ENCODE measurements around the gene RNPEPL1.
A peak's percentile ranks its signal among the peaks of the same experiment; 100 is the strongest.

Gene RNPEPL1

DNA sequence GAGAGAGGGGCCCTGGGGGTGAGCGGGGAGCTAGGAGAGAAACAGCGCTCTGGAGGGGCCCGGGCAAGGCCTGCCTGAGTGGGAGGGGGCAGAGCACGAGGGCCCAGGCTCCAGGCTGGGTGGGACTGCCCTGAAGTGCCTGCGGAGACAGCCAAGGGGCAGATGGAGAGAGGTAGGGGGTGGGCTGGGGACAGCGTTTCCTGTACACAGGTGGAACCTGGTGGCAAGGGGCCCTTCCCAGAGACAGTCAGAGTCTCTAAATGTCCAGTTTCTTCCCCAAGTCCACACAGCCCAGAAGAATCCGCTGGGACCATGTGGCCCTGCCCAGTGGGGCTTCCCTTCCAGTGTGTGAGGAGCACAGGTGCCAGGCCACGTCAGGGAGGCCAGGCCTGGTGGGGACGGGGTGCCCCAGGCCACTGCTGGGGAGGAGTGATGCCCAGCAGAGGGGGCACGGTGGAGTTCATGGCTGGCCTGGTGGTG, 55.3 kb downstream of the RNPEPL1 start:
- Histone ChIP-seq H3K9me3 (ENCODE audit: control insufficient read depth, insufficient read depth, low read depth, low read length) (no peaks in the 10 kb centered on the region), H3K4me3 (ENCODE audit: low read depth, low read length) (no peak overlapping the region), H3K4me1 (ENCODE audit: control insufficient read depth, insufficient read depth, low read length) (no peaks in the 10 kb centered on the region), H3K36me3 (ENCODE audit: control insufficient read depth in 2 of 2, insufficient read depth in 1 of 2, low read length in 2 of 2) (no peaks in the 10 kb centered on the region), H3K27ac (ENCODE audit: extremely low read depth, low read depth, low read length) (no peak overlapping the region)
- TF ChIP-seq ZNF776 (tag by site-specific recombination; IDR thresholded peaks at IDR 0.05; ENCODE audit: borderline replicate concordance) = no peak
- no peak for TF ChIP-seq ZNF677 (tag by site-specific recombination; IDR thresholded peaks at IDR 0.05)
- TF ChIP-seq, protein P1, sequence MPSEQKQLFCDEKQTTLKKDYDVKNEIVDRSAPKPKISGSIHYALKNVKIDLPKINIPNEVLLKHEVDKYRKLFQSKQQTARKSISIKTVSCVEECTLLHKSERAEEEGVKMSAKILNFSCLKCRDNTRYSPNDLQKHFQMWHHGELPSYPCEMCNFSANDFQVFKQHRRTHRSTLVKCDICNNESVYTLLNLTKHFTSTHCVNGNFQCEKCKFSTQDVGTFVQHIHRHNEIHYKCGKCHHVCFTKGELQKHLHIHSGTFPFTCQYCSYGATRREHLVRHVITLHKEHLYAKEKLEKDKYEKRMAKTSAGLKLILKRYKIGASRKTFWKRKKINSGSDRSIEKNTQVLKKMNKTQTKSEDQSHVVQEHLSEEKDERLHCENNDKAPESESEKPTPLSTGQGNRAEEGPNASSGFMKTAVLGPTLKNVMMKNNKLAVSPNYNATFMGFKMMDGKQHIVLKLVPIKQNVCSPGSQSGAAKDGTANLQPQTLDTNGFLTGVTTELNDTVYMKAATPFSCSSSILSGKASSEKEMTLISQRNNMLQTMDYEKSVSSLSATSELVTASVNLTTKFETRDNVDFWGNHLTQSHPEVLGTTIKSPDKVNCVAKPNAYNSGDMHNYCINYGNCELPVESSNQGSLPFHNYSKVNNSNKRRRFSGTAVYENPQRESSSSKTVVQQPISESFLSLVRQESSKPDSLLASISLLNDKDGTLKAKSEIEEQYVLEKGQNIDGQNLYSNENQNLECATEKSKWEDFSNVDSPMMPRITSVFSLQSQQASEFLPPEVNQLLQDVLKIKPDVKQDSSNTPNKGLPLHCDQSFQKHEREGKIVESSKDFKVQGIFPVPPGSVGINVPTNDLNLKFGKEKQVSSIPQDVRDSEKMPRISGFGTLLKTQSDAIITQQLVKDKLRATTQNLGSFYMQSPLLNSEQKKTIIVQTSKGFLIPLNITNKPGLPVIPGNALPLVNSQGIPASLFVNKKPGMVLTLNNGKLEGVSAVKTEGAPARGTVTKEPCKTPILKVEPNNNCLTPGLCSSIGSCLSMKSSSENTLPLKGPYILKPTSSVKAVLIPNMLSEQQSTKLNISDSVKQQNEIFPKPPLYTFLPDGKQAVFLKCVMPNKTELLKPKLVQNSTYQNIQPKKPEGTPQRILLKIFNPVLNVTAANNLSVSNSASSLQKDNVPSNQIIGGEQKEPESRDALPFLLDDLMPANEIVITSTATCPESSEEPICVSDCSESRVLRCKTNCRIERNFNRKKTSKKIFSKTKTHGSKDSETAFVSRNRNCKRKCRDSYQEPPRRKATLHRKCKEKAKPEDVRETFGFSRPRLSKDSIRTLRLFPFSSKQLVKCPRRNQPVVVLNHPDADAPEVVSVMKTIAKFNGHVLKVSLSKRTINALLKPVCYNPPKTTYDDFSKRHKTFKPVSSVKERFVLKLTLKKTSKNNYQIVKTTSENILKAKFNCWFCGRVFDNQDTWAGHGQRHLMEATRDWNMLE (tag by site-specific recombination; conservative IDR thresholded peaks at IDR 0.05; ENCODE audit: low read depth) = no peak
- ChIA-PET POLR2A (no interaction called here), CTCF (interaction anchor here (1.4 kb wide), 1 partner anchor 19 kb away, joined by 3 read pairs; no protein-coding TSS in a partner anchor)

DNA sequence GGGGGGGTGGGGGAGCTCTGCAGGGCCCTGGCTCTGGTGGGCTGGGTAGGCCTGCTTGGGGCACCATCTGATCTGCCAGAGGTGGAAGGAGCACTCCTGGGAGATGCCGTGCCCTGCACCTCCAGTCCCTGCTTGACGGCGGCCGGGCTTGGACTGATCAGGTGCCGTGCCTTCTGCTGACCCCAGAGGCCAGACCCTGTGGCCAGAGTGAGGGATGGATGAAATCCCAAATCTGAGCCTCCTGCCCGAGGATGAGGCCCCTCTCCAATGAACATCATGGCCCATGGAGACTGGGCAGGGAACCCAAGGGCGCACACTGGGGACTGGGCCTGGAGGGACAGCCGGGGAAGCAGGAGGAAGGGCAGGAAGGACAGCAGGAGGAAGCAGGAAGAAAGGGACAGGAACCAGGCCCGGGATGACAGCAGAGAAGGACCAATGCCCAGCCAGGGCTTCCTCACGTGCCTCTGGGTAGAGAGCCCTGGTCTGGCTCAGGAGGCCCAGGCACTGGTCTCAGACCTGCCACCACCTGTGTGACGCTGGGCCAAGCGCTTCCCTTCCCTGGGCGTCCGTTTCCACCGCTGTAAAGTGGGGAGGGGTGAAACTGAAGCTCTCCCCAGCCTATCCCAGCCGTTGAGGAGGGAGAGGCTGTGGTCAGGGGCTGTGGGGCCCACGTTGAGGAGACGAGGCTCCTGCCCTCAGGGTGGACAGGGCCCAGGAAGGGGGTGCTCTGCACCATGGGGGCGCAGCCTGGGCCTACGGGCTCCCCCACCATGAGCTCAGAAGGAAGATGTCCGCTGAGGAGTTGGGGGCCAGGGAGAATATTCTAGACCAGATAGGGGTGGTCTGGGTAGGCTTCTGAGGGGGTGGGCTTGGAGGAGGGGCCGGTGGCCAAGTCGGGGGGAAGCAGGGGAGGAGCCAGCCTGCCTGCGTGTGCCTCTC, 56.0 kb downstream of the RNPEPL1 start:
- H3K4me3 ChIP-seq (ENCODE audit: low read depth, low read length) = no peak overlapping the region
- H3K9me3 ChIP-seq (ENCODE audit: control insufficient read depth, insufficient read depth, low read depth, low read length) = no peaks in the 10 kb centered on the region
- ChIA-PET POLR2A (no interaction called here), CTCF (interaction anchor here (0.6 to 1.4 kb wide), 2 partner anchors 20 to 563 kb away, joined by 3 to 4 read pairs; no protein-coding TSS in a partner anchor)
- H3K27ac ChIP-seq (ENCODE audit: extremely low read depth, low read depth, low read length) = no peak overlapping the region
- H3K4me1 ChIP-seq (ENCODE audit: control insufficient read depth, insufficient read depth, low read length) = no peaks in the 10 kb centered on the region
- H3K36me3 ChIP-seq (ENCODE audit: control insufficient read depth in 2 of 2, insufficient read depth in 1 of 2, low read length in 2 of 2) = no peaks in the 10 kb centered on the region
- no peak for TF ChIP-seq ZNF174 (tag by site-specific recombination; IDR thresholded peaks at IDR 0.05)
- no peak for TF ChIP-seq BCL11A (tag by site-specific recombination; IDR thresholded peaks at IDR 0.05; ENCODE audit: low read depth)
- TF ChIP-seq ZNF10 (tag by site-specific recombination; IDR thresholded peaks at IDR 0.05) = 0 out of 2 replicates have a peak, but pooled peaks have one; percentile 16

DNA sequence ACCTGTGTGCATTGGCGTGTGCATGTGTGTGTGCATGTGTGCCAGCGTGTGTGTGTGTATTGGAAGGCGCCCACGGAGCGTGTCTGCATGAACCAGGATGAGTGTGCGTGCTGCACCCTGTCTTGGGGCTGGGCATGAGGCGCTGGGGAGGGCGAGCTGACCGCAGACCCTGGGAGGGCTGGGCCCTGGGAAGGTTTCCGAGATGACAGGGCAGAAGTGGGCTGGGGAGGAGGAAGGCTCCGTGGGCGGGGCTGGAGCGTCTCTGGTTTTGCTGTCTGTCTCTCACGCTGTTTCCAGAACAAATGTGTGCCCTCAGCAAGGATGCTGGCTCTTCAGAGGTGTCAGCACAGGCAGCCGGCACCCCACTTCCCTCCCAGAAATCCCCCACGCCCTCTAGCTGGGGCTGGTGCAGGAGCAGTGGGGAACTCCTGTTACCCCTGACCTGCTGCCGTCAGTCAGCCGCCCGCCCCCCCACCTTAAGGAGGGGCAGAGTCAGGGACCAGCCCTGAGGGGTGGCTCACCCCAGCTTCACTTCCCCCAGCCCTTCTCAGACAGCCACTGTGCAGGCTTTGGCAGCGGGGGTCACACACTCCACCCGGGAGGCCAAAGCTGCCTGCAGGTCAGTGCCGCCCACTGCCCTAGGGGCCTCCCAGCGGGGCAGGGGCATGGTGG, 56.8 kb downstream of the RNPEPL1 start, which contains the start of gene GPR35:
Gene GPR35 (plus strand): TSS at position 531 of the 672 bp plus-strand sequence. CDS start 4,473 bp downstream, outside the sequence.
- Histone ChIP-seq H3K27ac (ENCODE audit: extremely low read depth, low read depth, low read length) (no peak within 1 kb of the TSS), H3K36me3 (ENCODE audit: control insufficient read depth in 2 of 2, insufficient read depth in 1 of 2, low read length in 2 of 2) (no peaks in the 10 kb centered on the region), H3K9me3 (ENCODE audit: control insufficient read depth, insufficient read depth, low read depth, low read length) (no peaks in the 10 kb centered on the region), H3K4me3 (ENCODE audit: low read depth, low read length) (no peak within 1 kb of the TSS), H3K4me1 (ENCODE audit: control insufficient read depth, insufficient read depth, low read length) (no peaks in the 10 kb centered on the region)
- ChIA-PET CTCF (interaction anchor here (0.6 kb wide), 2 partner anchors 16 to 563 kb away, joined by 4 read pairs; no protein-coding TSS in a partner anchor), POLR2A (no interaction called here)
- TF ChIP-seq EGR2 (tag by site-specific recombination; IDR thresholded peaks at IDR 0.05; ENCODE audit: low read depth) = 0 out of 2 replicates have a peak, but pooled peaks have one; percentile 33
- TF ChIP-seq, protein P2, sequence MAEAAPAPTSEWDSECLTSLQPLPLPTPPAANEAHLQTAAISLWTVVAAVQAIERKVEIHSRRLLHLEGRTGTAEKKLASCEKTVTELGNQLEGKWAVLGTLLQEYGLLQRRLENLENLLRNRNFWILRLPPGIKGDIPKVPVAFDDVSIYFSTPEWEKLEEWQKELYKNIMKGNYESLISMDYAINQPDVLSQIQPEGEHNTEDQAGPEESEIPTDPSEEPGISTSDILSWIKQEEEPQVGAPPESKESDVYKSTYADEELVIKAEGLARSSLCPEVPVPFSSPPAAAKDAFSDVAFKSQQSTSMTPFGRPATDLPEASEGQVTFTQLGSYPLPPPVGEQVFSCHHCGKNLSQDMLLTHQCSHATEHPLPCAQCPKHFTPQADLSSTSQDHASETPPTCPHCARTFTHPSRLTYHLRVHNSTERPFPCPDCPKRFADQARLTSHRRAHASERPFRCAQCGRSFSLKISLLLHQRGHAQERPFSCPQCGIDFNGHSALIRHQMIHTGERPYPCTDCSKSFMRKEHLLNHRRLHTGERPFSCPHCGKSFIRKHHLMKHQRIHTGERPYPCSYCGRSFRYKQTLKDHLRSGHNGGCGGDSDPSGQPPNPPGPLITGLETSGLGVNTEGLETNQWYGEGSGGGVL (tag by site-specific recombination; IDR thresholded peaks at IDR 0.05) = no peak
- TF ChIP-seq SALL2 (tag by site-specific recombination; IDR thresholded peaks at IDR 0.05; ENCODE audit: borderline replicate concordance) = no peak
- no peak for TF ChIP-seq ZNF16 (tag by site-specific recombination; IDR thresholded peaks at IDR 0.05; ENCODE audit: low read depth)
- TF ChIP-seq GLIS1 (tag by site-specific recombination; IDR thresholded peaks at IDR 0.05) = peak; percentile 20; the same call in 1 of the 2 replicates
- 0 out of 2 replicates have a peak, but pooled peaks have one; percentile 17 for TF ChIP-seq ZFHX2 (tag by site-specific recombination; conservative IDR thresholded peaks at IDR 0.05)
- no peak for TF ChIP-seq ZNF747 (tag by site-specific recombination; IDR thresholded peaks at IDR 0.05)
- no peak for TF ChIP-seq ZBTB17 (tag by site-specific recombination; IDR thresholded peaks at IDR 0.05)
- no peak for TF ChIP-seq ZFP37 (tag by site-specific recombination; IDR thresholded peaks at IDR 0.05)
- no peak for TF ChIP-seq ZNF350 (tag by site-specific recombination; IDR thresholded peaks at IDR 0.05)
- TF ChIP-seq, protein P3, sequence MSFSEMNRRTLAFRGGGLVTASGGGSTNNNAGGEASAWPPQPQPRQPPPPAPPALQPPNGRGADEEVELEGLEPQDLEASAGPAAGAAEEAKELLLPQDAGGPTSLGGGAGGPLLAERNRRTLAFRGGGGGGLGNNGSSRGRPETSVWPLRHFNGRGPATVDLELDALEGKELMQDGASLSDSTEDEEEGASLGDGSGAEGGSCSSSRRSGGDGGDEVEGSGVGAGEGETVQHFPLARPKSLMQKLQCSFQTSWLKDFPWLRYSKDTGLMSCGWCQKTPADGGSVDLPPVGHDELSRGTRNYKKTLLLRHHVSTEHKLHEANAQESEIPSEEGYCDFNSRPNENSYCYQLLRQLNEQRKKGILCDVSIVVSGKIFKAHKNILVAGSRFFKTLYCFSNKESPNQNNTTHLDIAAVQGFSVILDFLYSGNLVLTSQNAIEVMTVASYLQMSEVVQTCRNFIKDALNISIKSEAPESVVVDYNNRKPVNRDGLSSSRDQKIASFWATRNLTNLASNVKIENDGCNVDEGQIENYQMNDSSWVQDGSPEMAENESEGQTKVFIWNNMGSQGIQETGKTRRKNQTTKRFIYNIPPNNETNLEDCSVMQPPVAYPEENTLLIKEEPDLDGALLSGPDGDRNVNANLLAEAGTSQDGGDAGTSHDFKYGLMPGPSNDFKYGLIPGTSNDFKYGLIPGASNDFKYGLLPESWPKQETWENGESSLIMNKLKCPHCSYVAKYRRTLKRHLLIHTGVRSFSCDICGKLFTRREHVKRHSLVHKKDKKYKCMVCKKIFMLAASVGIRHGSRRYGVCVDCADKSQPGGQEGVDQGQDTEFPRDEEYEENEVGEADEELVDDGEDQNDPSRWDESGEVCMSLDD (tag by site-specific recombination; IDR thresholded peaks at IDR 0.05) = 0 out of 2 replicates have a peak, but pooled peaks have one; percentile 24
- TF ChIP-seq SP2 (tag by site-specific recombination; IDR thresholded peaks at IDR 0.05) = peak; percentile 5; the same call in 1 of the 2 replicates
